Fibroblast of lung (primary cell): ENCODE measurements around the gene IGSF22. TPM values are rescaled to one million over a fixed set of nuclear protein-coding genes. Genes with fewer than 3 reads are reported as not detected.

Source experiments
- DNase-seq, 2 donors: peaks; one replicate each; pipeline versions ENCODE4 v3.0.0 to v3.0.0-alpha.2; 2010; ENCODE audit warnings: low read depth in 2 of 2
- H2AFZ ChIP-seq: 2 replicates; pipeline ENCODE4 v1.5.1; 2012; ENCODE audit warnings: low read length, control low read depth, inconsistent platforms
- H3K27ac ChIP-seq: 2 replicates; pipeline ENCODE4 v1.5.1; 2011; ENCODE audit warnings: low read length, control low read depth; ENCODE audit not compliant: insufficient read depth
- H3K27me3 ChIP-seq: 2 replicates; pipeline ENCODE4 v1.5.1; 2011; ENCODE audit warnings: mild to moderate bottlenecking, low read length; ENCODE audit not compliant: control insufficient read depth, insufficient read depth
- H3K36me3 ChIP-seq: 2 replicates; pipeline ENCODE4 v1.5.1; 2011; ENCODE audit warnings: low read length; ENCODE audit not compliant: control insufficient read depth, insufficient read depth
- H3K4me1 ChIP-seq: 2 replicates; pipeline ENCODE4 v1.5.1; 2011; ENCODE audit warnings: low read length; ENCODE audit not compliant: control insufficient read depth, insufficient read depth; ENCODE audit errors: extremely low read depth
- H3K4me2 ChIP-seq: 2 replicates; pipeline ENCODE4 v1.5.1; 2011; ENCODE audit warnings: low read length, control low read depth; ENCODE audit not compliant: insufficient read depth; ENCODE audit errors: extremely low read depth
- H3K4me3 ChIP-seq, 4 experiments: fragments of 200-600 bp in 1 of 4; sonication (generic) in 1 of 4; replicated peaks in 1 of 4; 2 replicates each; pipeline ENCODE4 v1.5.1; 2011 to 2016; ENCODE audit warnings: low read length in 4 of 4, low read depth in 3 of 4, mild to moderate bottlenecking in 3 of 4, control low read depth in 2 of 4, inconsistent platforms in 1 of 4, mixed read lengths in 1 of 4; ENCODE audit not compliant: insufficient read depth in 1 of 4; ENCODE audit errors: control extremely low read depth in 1 of 4
- H3K79me2 ChIP-seq: 2 replicates; pipeline ENCODE4 v1.5.1; 2012; ENCODE audit warnings: mild to moderate bottlenecking, low read length, inconsistent platforms; ENCODE audit not compliant: control insufficient read depth, insufficient read depth
- H3K9ac ChIP-seq: 2 replicates; pipeline ENCODE4 v1.5.1; 2011; ENCODE audit warnings: mild to moderate bottlenecking, low read length, control low read depth; ENCODE audit not compliant: insufficient read depth
- H3K9me3 ChIP-seq: 2 replicates; pipeline ENCODE4 v1.5.1; 2012; ENCODE audit warnings: low read depth, low read length; ENCODE audit not compliant: control insufficient read depth, insufficient read depth
- H4K20me1 ChIP-seq: 2 replicates; pipeline ENCODE4 v1.5.1; 2011; ENCODE audit warnings: low read length; ENCODE audit not compliant: control insufficient read depth, insufficient read depth; ENCODE audit errors: extremely low read depth
- CTCF ChIP-seq, 2 donors: IDR thresholded peaks in 1 of 2; conservative IDR thresholded peaks in 1 of 2; 1 replicate in 1 of 2; 2 replicates in 1 of 2; pipeline ENCODE4 v1.5.1; 2011 to 2012; ENCODE audit warnings: low read length in 2 of 2, control low read depth in 1 of 2, inconsistent platforms in 1 of 2, low read depth in 1 of 2, mild to moderate bottlenecking in 1 of 2
- EZH2 ChIP-seq: IDR thresholded peaks from 2 replicates; pipeline ENCODE4 v1.5.1; 2012; ENCODE audit warnings: low read length, control low read depth, mild to moderate bottlenecking; ENCODE audit errors: missing control alignments
- polyA plus RNA-seq, 2 donors: library from polyadenylated mRNA; depleted of rRNA in 1 of 2; stranded (reverse) in 1 of 2; unstranded in 1 of 2; fragments of >200 nt; gene quantifications; 2 replicates each; pipeline ENCODE4 v1.2.1, GENCODE V29; 2011 to 2012; ENCODE audit warnings: missing spikeins in 1 of 2
- total RNA-seq: library from RNA; depleted of rRNA; stranded (reverse); fragments of >200 nt; gene quantifications from 2 replicates; pipeline ENCODE4 v1.2.1, GENCODE V29; 2014

The IGSF22 gene
- total and polyA plus RNA-seq, 2 donors (not counting 1 experiment from before 2014, with no cell fraction given) = under 0.01 TPM; not detected in 1

DNA sequence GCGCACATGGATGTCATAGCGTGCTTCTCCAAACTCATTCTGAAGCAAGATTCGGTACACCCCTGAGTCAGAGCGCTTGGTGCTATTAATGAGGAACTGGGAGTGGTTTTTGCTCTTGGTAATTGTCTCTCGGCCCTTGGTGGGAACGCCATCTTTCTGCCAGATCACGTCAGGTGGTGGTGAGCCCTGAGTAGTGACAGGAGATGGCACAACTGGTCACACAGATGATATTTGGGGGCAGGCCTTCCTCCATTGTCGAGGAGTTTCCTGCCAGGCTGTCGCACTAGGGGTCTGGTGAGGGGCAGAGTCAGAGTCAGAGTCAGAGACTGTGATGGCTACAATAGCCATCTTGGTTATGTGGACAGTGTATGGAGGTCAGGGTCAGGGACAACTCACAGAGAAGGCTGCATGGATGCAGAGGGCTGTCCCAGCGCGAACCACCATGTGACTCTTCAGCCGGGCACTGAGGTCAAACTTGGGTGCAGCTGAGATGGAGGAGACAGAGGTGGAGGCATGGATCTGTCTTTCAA lies 18.1 kb downstream of the IGSF22 start:
- Histone ChIP-seq H3K9me3 (no peaks in the 10 kb centered on the region), H3K36me3 (no peaks in the 10 kb centered on the region), H2AFZ (no peak overlapping the region), H4K20me1 (no peaks in the 10 kb centered on the region), H3K79me2 (no peaks in the 10 kb centered on the region), H3K4me3 (no peak overlapping the region), H3K4me2 (no peak overlapping the region), H3K27me3 (peaks cover 28% of the 10 kb centered on the region), H3K9ac (no peak overlapping the region), H3K4me1 (no peaks in the 10 kb centered on the region), H3K27ac (no peak overlapping the region)
- DNase-seq = no peak
- TF ChIP-seq EZH2 (no peak), CTCF (conservative IDR thresholded peaks at IDR 0.05 in 1 of 2, IDR thresholded peaks at IDR 0.05 in 1 of 2; ENCODE audit: low read depth in 1 of 2, low read length in 2 of 2) (no peak)

DNA sequence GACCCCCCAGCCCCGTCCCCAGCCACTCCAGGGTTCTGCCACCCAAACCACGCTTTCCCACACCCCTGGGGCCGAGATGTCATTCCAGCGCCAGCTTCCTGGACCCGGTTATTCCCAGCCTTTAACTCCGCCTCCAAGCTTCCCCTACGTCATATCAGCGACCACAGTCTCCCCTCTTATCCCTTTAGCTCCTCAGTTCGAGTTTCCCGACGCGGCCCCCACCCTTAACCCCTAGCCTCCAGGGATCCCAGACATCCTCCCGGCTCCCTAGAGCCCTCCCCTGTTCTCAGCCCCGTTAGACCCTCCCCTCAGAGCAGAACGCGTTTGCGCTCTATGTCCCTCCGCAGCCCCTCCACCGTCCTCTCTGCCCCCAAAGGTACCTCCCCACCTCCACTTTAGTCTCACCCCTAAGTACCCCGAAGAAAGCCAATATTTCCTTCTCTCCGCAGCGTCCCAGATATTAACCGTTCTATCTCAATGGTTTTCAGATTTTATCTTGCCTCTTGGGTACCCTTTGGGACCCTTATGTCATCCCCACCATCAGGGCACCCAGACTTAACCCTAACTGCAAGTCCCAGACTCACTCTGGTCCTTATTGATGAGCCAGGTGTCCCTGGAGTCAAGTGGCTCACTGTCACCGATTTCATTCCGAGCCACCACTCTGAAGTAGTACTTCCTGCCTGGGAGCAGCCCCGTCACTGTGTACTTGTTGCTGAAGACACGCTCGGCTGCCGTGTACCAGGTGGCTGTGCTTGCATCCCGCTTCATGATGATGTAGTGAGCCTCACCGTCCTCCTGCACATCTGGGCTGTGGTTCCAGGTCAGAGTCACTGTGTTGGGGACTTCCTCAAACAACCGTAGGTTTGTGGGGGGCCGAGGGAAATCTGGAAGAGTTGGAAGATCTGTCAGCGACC lies 19.4 kb downstream of the IGSF22 start:
- no peak overlapping the region for H2AFZ ChIP-seq

More for the DNA sequence above, 19.4 kb downstream of the IGSF22 start:
- H3K79me2 ChIP-seq = no peaks in the 10 kb centered on the region
- TF ChIP-seq EZH2 (peak; percentile 29), CTCF (conservative IDR thresholded peaks at IDR 0.05 in 1 of 2, IDR thresholded peaks at IDR 0.05 in 1 of 2; ENCODE audit: low read depth in 1 of 2, low read length in 2 of 2) (no peak)
- no peak overlapping the region for H3K9ac ChIP-seq
- H4K20me1 ChIP-seq = no peaks in the 10 kb centered on the region
- H3K4me1 ChIP-seq = no peaks in the 10 kb centered on the region
- peak; percentile 19 to 53 for DNase-seq
- no peaks in the 10 kb centered on the region for H3K9me3 ChIP-seq
- H3K4me2 ChIP-seq = no peak overlapping the region
- peak overlapping the region in 2 of 4 experiments; percentile 38 to 42 for H3K4me3 ChIP-seq
- no peaks in the 10 kb centered on the region for H3K36me3 ChIP-seq
- H3K27ac ChIP-seq = no peak overlapping the region
- peaks cover 26% of the 10 kb centered on the region for H3K27me3 ChIP-seq
